Activated effector memory CD4-positive, alpha-beta T cell treated with Interleukin-2 at 50 U/mL for 16 hours (primary cell): Measurements from ENCODE around the gene UGT3A1.
"Not testable (repeated sequence)": the region's sequence is repeated elsewhere in the genome, so short reads cannot be mapped to it uniquely, and the experiment has no call there.

Experiments
- DNase-seq: peaks from one replicate; pipeline ENCODE4 v3.0.0-alpha.2; 2020

The UGT3A1 gene

GRCh38 chr5:35990941-35991611 lies at the start of gene UGT3A1:
UGT3A1 (minus strand) TSS chr5:35991390; CDS start chr5:35991240, 150 bp downstream.
- no peak for DNase-seq

GRCh38 chr5:36035696-36036095 lies 44.5 kb upstream of the UGT3A1 start:
- DNase-seq, result no peak

DNA sequence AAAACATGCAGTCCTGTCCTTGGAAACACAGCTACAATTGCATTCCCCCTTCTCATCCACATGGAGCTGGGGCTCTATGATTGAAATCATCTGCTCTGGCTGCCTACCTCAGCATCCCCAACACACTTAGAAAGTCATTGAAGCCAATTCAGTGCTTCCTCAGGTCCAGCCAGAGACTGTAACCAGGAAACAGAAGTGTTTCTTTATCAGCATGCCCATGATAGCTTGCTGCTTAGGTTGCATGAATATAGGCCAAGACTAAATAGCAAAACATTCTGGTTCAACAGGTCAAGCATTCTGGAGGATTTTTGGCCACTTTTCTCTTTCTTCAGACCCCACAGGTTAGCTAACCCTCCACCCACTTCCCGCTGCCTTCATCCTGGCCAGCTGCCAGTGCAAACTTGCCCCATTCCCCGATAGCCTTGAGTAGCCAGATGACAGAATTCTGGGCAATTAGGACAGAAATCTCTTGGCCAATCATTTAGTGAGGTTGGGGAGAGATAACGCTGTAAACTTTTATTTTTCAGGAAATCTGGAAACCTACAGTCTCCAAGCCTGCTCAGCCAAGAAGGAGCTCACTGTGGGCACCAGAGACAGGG lies 43.4 kb upstream of the UGT3A1 start:
- not testable (repeated sequence) for DNase-seq

- DNase-seq, result no peak
Observed at GRCh38 chr5:36033486-36033885, 42.3 kb upstream of the UGT3A1 start.

DNA sequence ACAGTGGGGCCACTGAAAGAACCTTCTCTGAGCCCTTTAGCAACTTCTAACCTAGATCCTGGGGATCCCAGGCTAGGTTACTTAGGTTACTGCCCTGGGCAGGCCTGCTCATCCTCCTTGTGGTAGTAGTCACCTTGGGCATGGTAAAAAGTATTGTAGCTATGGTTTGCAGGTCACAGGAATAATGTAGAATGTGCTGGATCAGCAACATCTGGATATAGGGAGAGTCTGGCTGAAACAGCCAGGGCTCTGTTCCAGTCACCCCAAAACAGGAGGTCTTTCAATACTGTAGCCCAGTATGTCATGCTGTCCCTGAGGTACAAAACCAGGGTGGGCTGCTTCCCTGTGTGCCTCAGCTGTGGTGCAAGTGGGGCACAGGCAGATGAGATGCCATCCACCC lies 41.9 kb upstream of the UGT3A1 start:
- no peak for DNase-seq

DNA sequence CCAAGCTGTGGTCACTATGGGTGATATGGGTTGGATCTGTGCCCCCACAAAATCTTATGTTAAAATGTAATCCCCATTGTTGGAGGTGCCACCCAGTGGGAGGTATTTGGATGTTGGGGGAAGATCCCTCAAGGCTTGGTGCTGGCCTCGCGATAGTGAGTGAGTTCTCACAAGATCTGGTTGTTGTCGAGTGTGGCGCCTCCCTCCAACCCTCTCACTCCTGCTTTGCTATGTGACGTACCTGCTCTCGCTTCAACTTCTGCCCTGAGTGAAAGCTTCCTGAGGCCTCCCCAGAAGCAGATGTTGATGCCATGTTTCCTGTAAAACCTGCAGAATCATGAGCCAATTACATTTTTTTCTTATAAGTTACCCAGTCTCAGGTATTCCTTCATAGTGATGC lies 40.0 kb upstream of the UGT3A1 start:
- no peak for DNase-seq

DNA sequence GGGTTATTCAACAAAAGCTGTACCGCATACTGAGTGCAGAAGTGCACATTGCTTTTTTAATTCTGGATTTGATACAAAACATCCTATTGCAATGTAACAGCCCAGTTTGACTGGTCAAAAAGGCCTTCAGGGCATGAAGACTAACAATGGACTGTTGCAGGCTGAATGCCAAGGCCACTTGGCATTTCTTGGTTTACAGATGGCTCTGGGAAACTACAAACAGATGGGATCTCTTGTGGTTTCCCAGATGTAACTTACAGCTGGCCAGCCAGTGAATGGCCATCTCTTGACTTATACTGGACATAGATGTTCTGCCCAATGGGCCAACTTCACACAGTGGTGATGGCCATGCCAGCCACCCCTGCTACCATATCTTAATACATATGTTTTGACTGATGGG lies 38.7 kb upstream of the UGT3A1 start:
- DNase-seq, result no peak

DNA sequence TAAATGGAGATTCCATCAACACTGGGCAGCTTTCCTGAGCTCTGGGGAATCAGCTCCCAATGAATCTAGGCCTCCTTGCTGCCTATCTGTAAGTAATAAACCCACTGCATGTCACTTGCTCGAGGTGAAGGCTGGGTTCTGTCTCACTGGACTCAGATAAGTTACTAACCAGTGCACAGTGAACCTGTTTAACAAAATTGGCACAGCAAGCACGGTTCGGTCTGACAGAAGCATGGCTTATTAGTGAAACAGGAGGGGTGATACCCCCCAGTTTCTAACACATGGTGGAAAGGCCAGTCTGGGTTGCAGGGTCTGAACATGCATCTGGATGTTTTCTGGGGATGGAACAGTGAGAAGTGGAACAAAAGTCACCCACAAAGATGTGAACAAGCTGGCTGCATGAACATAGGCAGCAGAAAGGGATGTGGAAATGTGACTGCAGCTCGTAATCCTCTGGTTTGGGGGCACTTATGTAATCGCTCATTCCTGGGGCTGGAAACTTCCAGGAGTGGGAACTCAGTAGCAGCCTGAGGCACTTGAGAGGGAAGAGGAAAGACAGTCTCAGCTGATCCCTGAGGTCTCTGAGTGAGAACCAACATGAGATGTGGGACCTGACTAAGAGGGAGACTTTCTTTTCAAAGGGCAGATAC lies 37.8 kb upstream of the UGT3A1 start:
- DNase-seq, result no peak

- no peak for DNase-seq
Observed at GRCh38 chr5:36027711-36028110, 36.5 kb upstream of the UGT3A1 start.

DNA sequence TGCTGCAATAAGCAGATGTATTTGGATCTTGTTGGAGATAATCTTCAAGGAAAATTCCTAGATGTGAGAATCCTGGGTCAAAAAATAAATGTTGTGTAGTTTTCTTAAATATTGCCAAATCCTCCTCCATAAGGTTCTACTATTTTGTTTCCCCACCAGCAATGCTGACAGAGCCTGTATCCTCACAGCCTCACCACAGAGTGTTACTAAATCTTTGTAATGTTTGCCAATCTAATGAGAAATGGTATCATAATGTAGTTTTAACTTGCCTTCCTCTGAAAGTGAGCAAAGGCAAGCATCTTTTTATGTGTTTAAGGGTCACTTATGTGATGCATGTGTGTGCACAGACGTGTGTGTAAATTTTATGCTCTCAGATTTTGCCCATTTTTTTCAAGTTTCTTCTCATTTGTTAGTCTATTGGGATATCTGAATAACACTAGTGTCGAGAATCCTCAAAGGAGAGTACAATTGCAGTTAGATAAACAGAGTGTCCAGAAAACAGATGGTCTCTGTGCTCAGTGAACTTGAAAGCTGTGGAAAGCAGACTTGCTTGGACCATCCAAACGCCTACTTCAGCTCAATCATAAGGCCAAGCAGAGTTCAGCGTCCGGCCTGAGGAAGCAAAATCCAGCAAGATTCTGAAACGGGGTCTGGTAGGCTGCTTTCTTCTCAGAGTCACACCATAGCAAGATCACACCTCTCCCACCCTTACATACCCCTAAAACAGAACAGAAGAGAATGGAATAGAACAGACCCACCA lies 35.7 kb upstream of the UGT3A1 start:
- DNase-seq, result no peak

DNA sequence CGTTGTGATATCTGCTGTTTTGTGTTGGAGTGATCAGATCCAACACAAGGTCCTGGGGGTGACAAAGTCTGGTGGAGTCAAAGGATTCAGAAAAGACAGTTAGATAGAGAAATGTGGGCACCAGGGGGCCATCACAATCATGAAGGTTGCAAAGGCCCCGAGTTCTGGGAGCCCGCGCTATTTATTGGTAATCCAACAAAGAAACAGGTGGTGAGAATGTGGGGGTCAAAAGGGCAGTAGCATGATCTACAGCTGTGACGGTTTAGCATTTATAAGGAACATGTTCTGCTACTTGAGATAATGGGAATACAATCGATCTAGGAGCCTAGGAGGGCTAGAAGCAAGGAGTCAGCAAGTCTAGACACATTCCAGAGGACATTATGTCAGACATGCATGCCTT lies 31.1 kb upstream of the UGT3A1 start:
- DNase-seq, result not testable (repeated sequence)

- DNase-seq, result not testable (repeated sequence)
Observed at GRCh38 chr5:36019584-36019983, 28.4 kb upstream of the UGT3A1 start.

- no peak for DNase-seq
Observed at GRCh38 chr5:36017622-36018021, 26.4 kb upstream of the UGT3A1 start.

GRCh38 chr5:36017004-36017403 lies 25.8 kb upstream of the UGT3A1 start:
- DNase-seq, result no peak

DNA sequence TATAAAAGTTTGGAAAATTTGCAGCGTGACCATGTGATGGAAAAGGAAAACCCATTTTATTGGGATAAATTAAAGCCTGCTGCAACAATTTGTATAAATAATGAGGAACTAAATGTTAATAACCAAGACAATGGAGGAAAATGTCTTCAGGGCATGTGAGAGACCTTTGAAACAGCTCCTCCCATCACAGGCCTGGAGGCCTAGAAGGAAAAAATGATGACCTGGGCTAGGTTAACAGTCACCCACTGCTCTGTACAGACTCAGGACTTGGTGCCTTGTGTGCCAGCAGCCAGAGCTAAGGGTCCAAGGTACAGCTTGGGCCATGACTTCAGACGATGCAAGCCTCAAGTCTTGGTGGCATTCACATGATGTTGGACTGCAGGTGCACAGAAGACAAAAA lies 22.0 kb upstream of the UGT3A1 start:
- DNase-seq, result no peak

- DNase-seq, result no peak
Observed at GRCh38 chr5:36009698-36010097, 18.5 kb upstream of the UGT3A1 start.

DNA sequence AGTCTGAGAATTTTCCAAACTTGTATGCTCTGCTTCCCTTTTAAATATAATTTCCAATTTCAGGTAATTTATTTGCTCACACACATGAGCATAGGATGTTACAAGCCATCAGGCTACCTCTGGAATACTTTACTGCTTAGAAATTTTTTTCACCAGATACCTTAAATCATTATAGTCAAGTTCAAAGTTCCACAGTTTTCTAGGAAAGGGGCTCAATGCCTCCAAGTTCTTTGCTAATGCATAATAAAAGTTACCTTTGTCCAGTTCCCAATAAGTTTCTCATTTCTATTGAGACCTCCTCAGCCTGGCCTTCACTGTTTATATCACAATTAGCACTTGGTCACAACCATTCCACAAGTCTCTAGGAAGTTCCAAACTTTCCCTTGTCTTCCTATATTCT lies 16.2 kb upstream of the UGT3A1 start:
- no peak for DNase-seq

DNA sequence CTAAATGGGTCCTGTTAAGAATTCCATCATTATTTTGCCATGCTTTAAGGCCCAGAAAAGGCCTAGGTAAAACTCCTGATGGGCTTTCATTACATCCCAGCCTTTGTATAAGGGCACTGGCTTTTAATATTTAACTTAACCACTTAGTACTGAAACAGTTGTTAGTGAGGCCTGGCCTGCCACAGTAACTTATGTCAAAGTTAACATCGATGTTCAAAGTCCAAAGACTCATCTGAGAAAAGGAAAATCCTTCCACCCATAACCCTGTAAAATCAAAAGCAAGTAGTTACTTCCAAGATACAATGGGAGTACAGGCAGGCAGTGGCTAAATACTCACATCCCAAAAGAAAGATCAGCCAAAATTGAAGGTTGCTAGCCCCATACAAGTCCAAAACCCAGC lies 15.0 kb upstream of the UGT3A1 start:
- DNase-seq, result no peak

GRCh38 chr5:36001032-36001431 lies 9.8 kb upstream of the UGT3A1 start:
- no peak for DNase-seq

GRCh38 chr5:35999547-35999946 lies 8.4 kb upstream of the UGT3A1 start:
- no peak for DNase-seq

GRCh38 chr5:35996076-35996475 lies 4.9 kb upstream of the UGT3A1 start:
- DNase-seq, result no peak

GRCh38 chr5:35990520-35990919 lies 670 bp downstream of the UGT3A1 start:
- DNase-seq, result no peak

GRCh38 chr5:35988529-35988928 lies 2.7 kb downstream of the UGT3A1 start:
- DNase-seq, result no peak

DNA sequence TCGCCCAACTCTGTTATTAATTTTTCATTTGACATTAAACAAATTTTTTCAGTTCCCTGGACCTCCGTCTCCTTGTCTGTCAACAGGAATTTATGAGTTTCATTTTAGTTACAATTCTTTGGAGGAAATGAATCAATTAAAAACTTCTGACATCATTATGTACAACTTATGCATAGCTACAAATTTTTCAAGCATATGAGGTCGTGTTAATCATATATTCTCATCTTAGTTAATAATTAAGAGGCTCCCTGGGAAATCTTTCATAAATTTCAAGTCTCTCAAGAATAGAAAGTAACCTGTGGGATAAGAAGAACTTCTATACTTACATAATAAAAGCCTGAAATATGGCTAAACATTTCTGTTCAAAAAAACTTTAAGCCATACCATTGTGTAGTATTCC lies 3.4 kb downstream of the UGT3A1 start:
- DNase-seq, result no peak
